ENCODE results near the gene TCP11L1. TPM values are rescaled to one million over a fixed set of nuclear protein-coding genes. Genes with fewer than 3 reads are reported as not detected.
A peak's percentile ranks its signal among the peaks of the same experiment; 100 is the strongest.

The TCP11L1 gene
- total RNA-seq, 1 experiment from 2014 or later = 15.2 TPM

GRCh38 chr11:33065445-33066178, 26.2 kb downstream of the TCP11L1 start:
- H3K27ac ChIP-seq (ENCODE audit: low read length) = no peak overlapping the region
- BruUV-seq (replicated peaks) = no TSS peak
- CTCF ChIA-PET = interaction anchor here (0.6 to 1.2 kb wide), 6 partner anchors 26 to 256 kb away, joined by 3 to 6 read pairs (median 3); partner anchors contain the start of gene TCP11L1

GRCh38 chr11:33067294-33067693, 27.9 kb downstream of the TCP11L1 start:
- Histone ChIP-seq H3F3A (ENCODE audit: low read length, unreplicated experiment) (no peaks in the 10 kb centered on the region), H3K36me3 (ENCODE audit: low read depth, low read length) (peaks cover 6% of the 10 kb centered on the region), H3K27ac (ENCODE audit: low read length) (no peak overlapping the region), H3K79me2 (ENCODE audit: low read length) (no peaks in the 10 kb centered on the region), H3K4me3 (ENCODE audit: low read length) (no peak overlapping the region), H3K9me3 (ENCODE audit: low read length) (no peaks in the 10 kb centered on the region), H3K27me3 (ENCODE audit: low read length) (no peaks in the 10 kb centered on the region), H3K9ac (ENCODE audit: low read length) (no peak overlapping the region), H3K9me2 (replicated peaks; ENCODE audit: low read length) (no peaks in the 10 kb centered on the region), H3K4me2 (ENCODE audit: low read length) (no peak overlapping the region), H3K4me1 (ENCODE audit: insufficient read depth, low read length) (no peaks in the 10 kb centered on the region), H2AFZ (ENCODE audit: low read length) (no peak overlapping the region), H4K20me1 (ENCODE audit: low read length) (no peaks in the 10 kb centered on the region)
- 0 out of 2 replicates have a peak, but pooled peaks have one; percentile 14 for ATAC-seq
- peak; percentile 13 for DNase-seq
- no peak for TF ChIP-seq EZH2phosphoT487 (IDR thresholded peaks at IDR 0.05; ENCODE audit: borderline replicate concordance, low read length)
- no peak for TF ChIP-seq CTCF (conservative IDR thresholded peaks at IDR 0.05; ENCODE audit: low read depth, low read length)
- TF ChIP-seq EZH2 (IDR thresholded peaks at IDR 0.05; ENCODE audit: low read length, unreplicated experiment) = no peak
- BruUV-seq (replicated peaks) = no TSS peak
- ChIA-PET POLR2A (ENCODE audit: unreplicated experiment) (no interaction called here), CTCF (interaction anchor here (0.7 kb wide), 1 partner anchor 14 kb away, joined by 3 read pairs; no protein-coding TSS in a partner anchor)
- intact Hi-C loops (cut with micrococcal nuclease) = loop anchor here (10.0 kb wide), 2 partner anchors 172 to 352 kb away; partner anchors contain the start of gene QSER1

More at GRCh38 chr11:33065445-33066178, 26.2 kb downstream of the TCP11L1 start:
- Histone ChIP-seq H3K9ac (ENCODE audit: low read length) (no peak overlapping the region), H3K27me3 (ENCODE audit: low read length) (no peaks in the 10 kb centered on the region), H3K36me3 (ENCODE audit: low read depth, low read length) (peaks cover 6% of the 10 kb centered on the region), H3K9me3 (ENCODE audit: low read length) (no peaks in the 10 kb centered on the region), H3K4me2 (ENCODE audit: low read length) (no peak overlapping the region), H3K4me1 (ENCODE audit: insufficient read depth, low read length) (peaks cover 11% of the 10 kb centered on the region), H3K4me3 (ENCODE audit: low read length) (no peak overlapping the region), H3K79me2 (ENCODE audit: low read length) (no peaks in the 10 kb centered on the region), H3F3A (ENCODE audit: low read length, unreplicated experiment) (no peaks in the 10 kb centered on the region), H2AFZ (ENCODE audit: low read length) (no peak overlapping the region), H3K9me2 (replicated peaks; ENCODE audit: low read length) (no peaks in the 10 kb centered on the region), H4K20me1 (ENCODE audit: low read length) (no peaks in the 10 kb centered on the region)
- peak; percentile 84 for TF ChIP-seq CTCF (conservative IDR thresholded peaks at IDR 0.05; ENCODE audit: low read depth, low read length)
- TF ChIP-seq EZH2 (IDR thresholded peaks at IDR 0.05; ENCODE audit: low read length, unreplicated experiment) = no peak
- POLR2A ChIA-PET (ENCODE audit: unreplicated experiment) = no interaction called here
- peak; percentile 88 for ATAC-seq
- intact Hi-C loops (cut with micrococcal nuclease) = loop anchor here (1.0 to 10.0 kb wide), 3 partner anchors 105 to 351 kb away; partner anchors contain the start of gene QSER1
- peak; percentile 66 for DNase-seq

Measured in PC-3 (cell line).